ENCODE data around the gene GSDMA. TPM values are rescaled to one million over a fixed set of nuclear protein-coding genes. Genes with fewer than 3 reads are reported as not detected.

GSDMA gene
- total RNA-seq, 2 experiments from 2014 or later: 0.17 TPM; not detected in 1

DNA sequence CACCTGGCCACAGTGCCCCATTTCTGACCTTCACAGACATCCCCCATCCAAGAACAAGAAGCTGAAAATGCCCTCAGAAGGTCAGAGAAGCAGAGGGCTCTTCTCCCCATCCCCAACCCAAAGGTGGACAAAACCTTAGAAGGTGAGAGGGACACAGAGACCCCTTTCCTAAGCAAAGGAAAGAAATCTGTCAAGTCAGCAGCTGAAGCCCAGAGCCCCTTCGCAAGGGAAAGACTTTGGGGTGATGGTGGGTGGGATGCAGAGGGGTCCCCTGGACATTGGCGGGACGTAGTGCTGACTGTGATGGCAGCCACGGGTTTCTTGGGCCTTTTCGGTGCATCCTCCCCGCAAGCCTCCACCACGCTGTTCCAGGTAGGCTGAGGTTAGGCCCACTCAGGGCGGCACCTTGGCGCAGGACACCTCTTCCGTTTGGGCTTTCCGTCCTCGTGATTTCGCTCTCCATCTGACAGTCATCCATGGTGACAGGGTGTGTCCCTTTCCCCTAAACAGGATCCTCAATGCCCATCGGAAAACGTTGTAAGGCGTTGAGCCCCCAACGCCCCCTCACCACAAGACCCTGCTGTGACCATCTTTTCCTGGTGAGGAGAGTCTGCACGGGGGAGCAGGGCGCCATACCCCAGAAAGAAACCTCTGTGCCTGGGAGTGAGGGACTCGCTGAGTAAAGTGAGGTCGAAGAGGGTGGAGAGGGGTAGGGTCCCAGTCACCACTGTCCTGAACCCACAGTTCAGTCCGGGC is 10.7 kb upstream of the GSDMA start:
- Mint-ChIP-seq H3K9me3 (no peaks in the 10 kb centered on the region), H3K27me3 (ENCODE audit: low read depth) (no peaks in the 10 kb centered on the region), H3K27ac (no peak overlapping the region), H3K4me1 (ENCODE audit: low read depth) (peaks cover 12% of the 10 kb centered on the region), H3K4me3 (peak overlapping the region; percentile 51), H3K36me3 (ENCODE audit: low read depth) (no peaks in the 10 kb centered on the region)
- DNase-seq: peak; percentile 13
- CTCF ChIA-PET: no interaction called here
- intact Hi-C loops (cut with micrococcal nuclease): no loop called here

DNA sequence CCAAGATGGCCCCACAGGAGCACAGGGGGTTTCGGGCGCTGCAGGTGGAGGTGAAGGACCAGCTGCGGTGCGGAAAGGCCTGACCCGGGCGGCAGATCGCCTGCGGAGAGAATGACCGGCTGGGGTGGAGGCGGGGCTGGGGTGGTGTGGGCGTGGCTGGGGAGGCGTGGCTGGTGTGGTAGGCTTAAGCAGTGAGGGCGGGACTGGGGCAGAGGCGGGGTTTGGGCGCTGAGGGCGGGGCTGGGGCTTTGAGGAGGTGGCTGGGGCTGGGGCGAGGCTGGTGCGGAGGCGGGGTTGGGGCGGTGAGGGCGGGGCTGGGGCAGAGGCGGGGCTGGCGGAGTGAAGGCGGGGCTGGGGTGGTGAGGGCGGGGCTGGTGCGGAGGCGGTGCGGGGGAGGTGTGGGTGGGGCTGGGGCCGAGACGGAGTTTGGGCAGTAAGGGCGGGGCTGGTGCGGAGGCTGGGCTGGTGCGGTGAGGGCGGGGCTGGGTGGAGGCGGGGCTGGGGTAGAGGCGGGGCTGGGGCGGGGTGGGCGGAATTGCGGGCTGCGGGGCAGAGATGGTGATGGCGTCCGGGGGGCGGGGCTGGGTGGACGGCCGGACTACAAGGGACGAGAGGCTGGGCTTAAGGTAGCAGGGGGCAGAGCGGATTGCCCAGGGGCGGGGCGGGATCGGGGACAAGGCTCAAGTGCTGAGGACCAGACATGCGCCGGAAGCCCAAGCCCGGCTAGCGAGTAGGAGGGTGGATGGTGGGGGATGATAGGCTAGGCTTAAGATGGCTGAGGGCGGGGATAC is 9.9 kb upstream of the GSDMA start:
- CTCF ChIA-PET: interaction anchor here (1.0 kb wide), 1 partner anchor 78 kb away, joined by 4 read pairs; no protein-coding TSS in a partner anchor

DNA sequence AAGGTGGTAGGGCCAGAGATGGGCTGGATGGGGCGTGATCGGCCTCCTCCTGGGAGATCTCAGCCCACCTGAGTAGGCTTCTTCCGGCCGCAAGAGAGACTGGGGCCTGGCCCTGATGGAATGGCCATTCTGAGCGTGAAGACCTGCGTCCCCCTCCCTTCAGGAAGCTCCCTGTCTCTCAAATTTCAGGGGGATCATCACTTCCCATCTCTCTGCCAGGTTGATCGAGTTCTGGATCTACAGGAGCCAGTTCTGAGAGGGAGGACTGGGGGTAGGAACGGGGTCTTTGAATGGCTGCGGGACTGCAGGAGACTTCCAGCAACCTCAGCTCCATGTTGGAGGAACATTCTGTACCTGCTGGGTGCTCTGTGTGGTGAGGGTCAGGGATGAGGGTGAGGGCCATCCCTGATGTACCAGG is 9.3 kb upstream of the GSDMA start:
- H3K36me3 Mint-ChIP-seq (ENCODE audit: low read depth): no peaks in the 10 kb centered on the region
- intact Hi-C loops (cut with micrococcal nuclease): loop anchor here (1.0 kb wide), 3 partner anchors 13 to 27 kb away; partner anchors contain the start of genes LRRC3C, ORMDL3 and PSMD3
- H3K4me3 Mint-ChIP-seq: peak overlapping the region; percentile 79
- no peak for DNase-seq
- peak overlapping the region; percentile 66 for H3K27ac Mint-ChIP-seq
- no peaks in the 10 kb centered on the region for H3K9me3 Mint-ChIP-seq
- no peaks in the 10 kb centered on the region for H3K27me3 Mint-ChIP-seq (ENCODE audit: low read depth)
- CTCF ChIA-PET: interaction anchor here (1.0 kb wide), 1 partner anchor 78 kb away, joined by 4 read pairs; no protein-coding TSS in a partner anchor
- peaks cover 7% of the 10 kb centered on the region for H3K4me1 Mint-ChIP-seq (ENCODE audit: low read depth)

More for the DNA sequence above, 9.9 kb upstream of the GSDMA start:
- intact Hi-C loops (cut with micrococcal nuclease): loop anchor here (1.0 kb wide), 3 partner anchors 13 to 27 kb away; partner anchors contain the start of genes LRRC3C, ORMDL3 and PSMD3
- Mint-ChIP-seq H3K27me3 (ENCODE audit: low read depth) (no peaks in the 10 kb centered on the region), H3K4me3 (peak overlapping the region; percentile 79), H3K9me3 (no peaks in the 10 kb centered on the region), H3K36me3 (ENCODE audit: low read depth) (no peaks in the 10 kb centered on the region), H3K27ac (peak overlapping the region; percentile 66), H3K4me1 (ENCODE audit: low read depth) (peaks cover 10% of the 10 kb centered on the region)
- peak; percentile 98 for DNase-seq

DNA sequence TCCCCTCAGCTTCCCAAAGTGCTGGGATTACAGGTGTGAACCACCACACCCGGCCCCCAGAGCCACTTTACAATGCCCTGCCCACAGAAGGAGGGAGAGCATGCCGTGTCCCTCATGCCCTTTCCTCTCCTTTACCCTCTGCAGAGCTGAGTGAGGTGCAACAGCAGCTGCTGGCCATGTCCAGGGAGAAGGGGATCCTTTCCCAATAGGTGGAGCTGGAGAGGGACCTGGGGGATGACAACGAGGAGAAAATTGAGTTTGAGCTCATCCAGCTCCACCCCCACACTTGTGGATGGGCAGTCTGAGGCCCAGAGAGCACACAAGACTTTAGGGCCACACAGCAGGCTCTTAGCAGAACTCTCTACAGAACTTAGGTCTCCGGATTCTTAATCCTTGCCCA is 7.9 kb upstream of the GSDMA start:
- H3K4me1 Mint-ChIP-seq (ENCODE audit: low read depth): peaks cover 8% of the 10 kb centered on the region
- no peak for DNase-seq
- CTCF ChIA-PET: interaction anchor here (1.0 to 1.9 kb wide), 4 partner anchors 24 to 82 kb away, joined by 4 to 8 read pairs (median 4); partner anchors contain the start of gene PSMD3
- no peak overlapping the region for H3K4me3 Mint-ChIP-seq
- H3K9me3 Mint-ChIP-seq: no peaks in the 10 kb centered on the region
- no peak overlapping the region for H3K27ac Mint-ChIP-seq
- H3K36me3 Mint-ChIP-seq (ENCODE audit: low read depth): no peaks in the 10 kb centered on the region
- H3K27me3 Mint-ChIP-seq (ENCODE audit: low read depth): no peaks in the 10 kb centered on the region
- intact Hi-C loops (cut with micrococcal nuclease): no loop called here

DNA sequence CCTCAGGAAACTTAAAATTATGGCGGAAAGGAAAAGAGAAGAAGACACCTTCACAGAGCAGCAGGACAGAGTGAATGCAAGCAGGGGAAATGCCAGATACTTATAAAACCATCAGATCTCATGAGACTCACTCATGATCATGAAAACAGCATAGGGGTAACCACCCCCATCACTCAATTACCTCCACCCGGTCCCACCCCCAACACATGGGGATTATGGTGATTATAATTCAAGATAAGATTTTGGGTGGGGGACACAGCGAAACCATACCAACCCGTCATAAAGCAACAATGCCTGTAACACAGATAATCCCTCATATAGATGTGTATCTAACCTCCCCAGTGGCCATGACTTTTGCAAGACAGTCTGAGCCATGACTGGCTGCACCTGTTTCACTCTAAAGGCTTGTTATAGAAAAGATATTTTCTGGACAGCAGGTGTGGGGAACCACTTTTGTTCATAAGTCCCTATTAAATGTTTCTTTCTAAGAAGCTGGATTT is 7.0 kb upstream of the GSDMA start:
- Mint-ChIP-seq H3K27ac (no peak overlapping the region), H3K4me1 (ENCODE audit: low read depth) (peaks cover 8% of the 10 kb centered on the region), H3K27me3 (ENCODE audit: low read depth) (no peaks in the 10 kb centered on the region), H3K9me3 (no peaks in the 10 kb centered on the region), H3K36me3 (ENCODE audit: low read depth) (no peaks in the 10 kb centered on the region), H3K4me3 (no peak overlapping the region)
- CTCF ChIA-PET: interaction anchor here (0.5 to 4.6 kb wide), 5 partner anchors 25 to 334 kb away, joined by 3 to 17 read pairs (median 8); partner anchors contain the start of gene PSMD3
- intact Hi-C loops (cut with micrococcal nuclease): no loop called here
- no peak for DNase-seq

DNA sequence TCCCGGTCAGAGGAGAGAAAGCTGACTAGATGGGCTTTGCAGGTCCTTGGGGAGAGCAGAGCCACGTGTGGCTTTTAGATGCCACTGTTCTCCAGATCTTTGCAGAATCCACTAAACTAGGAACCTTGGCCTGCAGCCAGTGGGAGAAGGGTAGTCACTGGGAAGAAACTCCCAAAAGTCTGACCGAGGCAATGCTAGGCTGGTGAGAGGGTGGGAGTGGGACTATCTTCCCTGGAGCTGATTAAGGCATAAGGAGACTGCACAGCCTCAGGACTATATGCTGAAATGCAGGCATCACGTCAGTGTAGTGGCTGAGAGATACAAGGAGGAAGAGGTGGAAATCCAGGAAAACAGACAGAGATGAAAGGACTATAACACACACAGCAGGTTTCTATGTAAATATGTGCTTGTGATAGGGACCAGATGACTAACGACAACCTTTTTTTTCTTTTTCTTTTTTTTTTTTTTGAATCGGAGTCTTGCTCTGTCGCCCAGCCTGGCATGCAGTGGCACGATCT is 2.2 kb upstream of the GSDMA start:
- intact Hi-C loops (cut with micrococcal nuclease): no loop called here
- Mint-ChIP-seq H3K27me3 (ENCODE audit: low read depth) (no peaks in the 10 kb centered on the region), H3K36me3 (ENCODE audit: low read depth) (no peaks in the 10 kb centered on the region), H3K4me3 (no peak overlapping the region), H3K4me1 (ENCODE audit: low read depth) (peaks cover 19% of the 10 kb centered on the region), H3K27ac (no peak overlapping the region), H3K9me3 (no peaks in the 10 kb centered on the region)
- no peak for DNase-seq
- CTCF ChIA-PET: interaction anchor here (3.5 to 4.6 kb wide), 2 partner anchors 19 to 87 kb away, joined by 17 to 34 read pairs; partner anchors contain the start of gene PSMD3

DNA sequence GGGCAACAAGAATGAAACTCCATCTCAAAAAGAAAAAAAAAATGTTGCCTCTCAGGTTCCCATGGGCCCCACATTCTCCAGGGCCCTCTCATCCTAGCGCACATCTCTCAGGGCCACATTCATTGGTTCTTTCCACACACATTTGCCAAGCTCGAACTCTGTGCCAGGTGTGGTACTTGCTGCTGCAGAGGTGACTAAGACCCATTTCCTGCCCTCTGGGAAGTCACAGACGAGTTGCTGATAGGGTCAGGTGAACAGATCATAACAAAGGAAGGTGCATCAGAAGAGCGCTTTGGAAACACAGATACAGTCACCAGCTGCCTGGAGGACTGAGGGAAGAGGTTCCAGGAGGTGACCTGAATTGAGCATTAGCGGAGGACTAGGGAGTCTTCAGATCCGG is 1.0 kb downstream of the GSDMA start:
- peak overlapping the region; percentile 73 for H3K27ac Mint-ChIP-seq
- H3K9me3 Mint-ChIP-seq: no peaks in the 10 kb centered on the region
- DNase-seq: peak; percentile 63
- intact Hi-C loops (cut with micrococcal nuclease): loop anchor here (1.0 kb wide), 1 partner anchor 16 kb away; the partner anchor contains the start of gene PSMD3
- H3K27me3 Mint-ChIP-seq (ENCODE audit: low read depth): no peaks in the 10 kb centered on the region
- CTCF ChIA-PET: interaction anchor here (0.5 kb wide), 1 partner anchor 757 kb away, joined by 3 read pairs; no protein-coding TSS in a partner anchor
- H3K4me1 Mint-ChIP-seq (ENCODE audit: low read depth): peaks cover 19% of the 10 kb centered on the region
- H3K36me3 Mint-ChIP-seq (ENCODE audit: low read depth): no peaks in the 10 kb centered on the region
- no peak overlapping the region for H3K4me3 Mint-ChIP-seq

DNA sequence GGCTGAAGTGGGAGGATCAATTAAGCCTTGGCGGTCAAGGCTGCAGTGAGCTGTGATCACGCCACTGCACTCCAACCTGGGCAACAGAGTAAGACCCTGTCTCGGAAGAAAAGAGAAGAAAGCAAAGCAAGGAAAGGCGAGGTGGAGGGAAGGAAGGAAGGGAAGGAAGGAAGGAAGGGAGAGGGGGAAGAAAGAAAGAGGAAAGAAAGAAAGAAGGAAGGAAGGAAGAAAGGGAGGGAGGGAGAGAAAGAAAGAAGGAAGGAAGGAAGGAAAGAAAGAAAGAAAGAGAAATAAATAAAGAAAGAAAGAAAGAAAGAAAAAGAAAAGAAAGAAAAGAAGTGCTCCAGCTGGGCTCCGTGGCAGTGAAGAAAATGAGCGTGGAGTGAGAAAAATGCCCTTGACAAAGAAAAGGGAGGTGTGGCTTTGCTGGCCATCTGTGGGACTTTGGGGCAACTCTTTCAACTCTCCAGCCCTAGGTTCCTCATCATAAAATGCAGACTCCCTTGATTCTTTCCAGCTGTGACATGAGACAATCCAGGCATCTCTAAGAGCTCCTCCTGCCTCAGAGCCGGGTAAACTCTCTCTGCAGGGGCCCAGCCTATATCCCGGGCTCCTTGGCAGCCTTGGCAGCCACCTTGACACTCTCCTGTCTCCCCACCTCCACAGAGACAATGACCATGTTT is 2.4 kb downstream of the GSDMA start:
- H3K4me1 Mint-ChIP-seq (ENCODE audit: low read depth): peaks cover 16% of the 10 kb centered on the region
- H3K27ac Mint-ChIP-seq: no peak overlapping the region
- H3K36me3 Mint-ChIP-seq (ENCODE audit: low read depth): no peaks in the 10 kb centered on the region
- DNase-seq: no peak
- H3K27me3 Mint-ChIP-seq (ENCODE audit: low read depth): no peaks in the 10 kb centered on the region
- CTCF ChIA-PET: interaction anchor here (1.1 to 1.8 kb wide), 3 partner anchors 8 to 344 kb away, joined by 3 to 7 read pairs (median 5); no protein-coding TSS in a partner anchor
- H3K9me3 Mint-ChIP-seq: no peaks in the 10 kb centered on the region
- H3K4me3 Mint-ChIP-seq: no peak overlapping the region
- intact Hi-C loops (cut with micrococcal nuclease): no loop called here

DNA sequence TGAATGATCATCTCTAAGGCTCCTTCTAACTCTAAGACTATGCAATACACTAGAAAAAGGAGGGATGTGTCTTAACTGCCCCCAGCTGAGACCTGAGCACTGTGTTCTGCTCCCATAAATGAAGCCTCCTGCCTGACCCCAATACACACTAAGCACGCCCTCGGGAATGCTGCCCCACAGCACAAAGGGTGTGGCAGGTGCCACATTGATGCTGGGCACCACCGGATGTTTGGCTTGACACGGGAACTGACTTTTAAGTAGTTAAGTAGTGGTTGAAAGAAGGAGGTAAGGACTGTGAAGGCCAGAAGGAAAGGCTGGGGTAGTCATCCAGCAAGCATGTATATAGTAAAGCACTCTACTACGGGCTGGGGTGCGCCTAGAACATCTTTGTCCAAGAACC is 4.0 kb downstream of the GSDMA start:
- CTCF ChIA-PET: interaction anchor here (0.8 to 1.8 kb wide), 3 partner anchors 9 to 96 kb away, joined by 3 to 5 read pairs (median 4); no protein-coding TSS in a partner anchor
- Mint-ChIP-seq H3K4me3 (no peak overlapping the region), H3K27me3 (ENCODE audit: low read depth) (peaks cover 6% of the 10 kb centered on the region), H3K27ac (no peak overlapping the region), H3K4me1 (ENCODE audit: low read depth) (peaks cover 16% of the 10 kb centered on the region), H3K9me3 (no peaks in the 10 kb centered on the region), H3K36me3 (ENCODE audit: low read depth) (no peaks in the 10 kb centered on the region)
- no peak for DNase-seq
- intact Hi-C loops (cut with micrococcal nuclease): no loop called here

DNA sequence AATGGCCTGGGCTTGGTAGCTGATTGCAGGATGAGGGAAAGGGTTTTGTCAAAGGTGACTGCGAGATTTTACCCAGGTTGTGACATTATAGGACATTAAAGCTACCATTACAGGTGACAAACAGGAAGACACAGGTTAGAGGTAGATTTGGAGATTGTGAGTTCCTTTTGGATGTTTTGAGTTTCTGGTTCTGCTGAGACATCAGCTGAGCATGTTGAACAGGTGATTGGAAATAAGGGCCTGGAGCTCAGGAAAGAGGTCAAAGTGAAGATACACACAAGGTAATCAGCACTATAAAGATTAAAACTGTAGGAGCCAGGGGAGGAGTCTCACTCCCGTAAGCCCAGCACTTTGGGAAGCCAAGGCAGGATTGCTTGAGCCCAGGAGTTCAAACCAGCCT is 6.0 kb downstream of the GSDMA start:
- Mint-ChIP-seq H3K4me3 (no peak overlapping the region), H3K9me3 (no peaks in the 10 kb centered on the region), H3K4me1 (ENCODE audit: low read depth) (peaks cover 7% of the 10 kb centered on the region), H3K36me3 (ENCODE audit: low read depth) (no peaks in the 10 kb centered on the region), H3K27ac (no peak overlapping the region), H3K27me3 (ENCODE audit: low read depth) (peaks cover 11% of the 10 kb centered on the region)
- CTCF ChIA-PET: interaction anchor here (1.4 to 1.6 kb wide), 2 partner anchors 11 kb away, joined by 5 to 11 read pairs; partner anchors contain the start of gene PSMD3
- DNase-seq: no peak
- intact Hi-C loops (cut with micrococcal nuclease): no loop called here

DNA sequence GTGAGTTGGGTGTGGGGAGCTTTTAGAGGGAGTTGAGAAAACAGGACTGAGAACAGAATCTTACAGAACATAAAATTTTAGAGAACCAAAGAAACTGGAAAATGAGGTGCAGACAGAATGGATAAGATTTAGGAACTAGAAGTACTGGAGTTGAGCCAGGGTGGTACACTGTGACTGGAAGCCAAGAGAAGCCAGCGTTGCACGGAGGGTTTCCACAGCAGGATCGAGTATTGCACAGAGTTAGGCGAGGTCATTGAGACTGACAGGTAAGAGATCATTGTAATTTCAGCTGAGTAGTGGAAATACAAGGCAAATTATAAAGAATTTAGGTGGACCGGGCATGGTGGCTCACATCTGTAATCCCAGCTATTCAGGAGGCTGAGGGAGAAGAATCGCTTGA is 6.6 kb downstream of the GSDMA start:
- no peaks in the 10 kb centered on the region for H3K36me3 Mint-ChIP-seq (ENCODE audit: low read depth)
- no peak for DNase-seq
- intact Hi-C loops (cut with micrococcal nuclease): no loop called here
- H3K9me3 Mint-ChIP-seq: no peaks in the 10 kb centered on the region
- no peak overlapping the region for H3K4me3 Mint-ChIP-seq
- H3K27me3 Mint-ChIP-seq (ENCODE audit: low read depth): peaks cover 11% of the 10 kb centered on the region
- CTCF ChIA-PET: interaction anchor here (1.6 kb wide), 1 partner anchor 12 kb away, joined by 11 read pairs; no protein-coding TSS in a partner anchor
- H3K27ac Mint-ChIP-seq: no peak overlapping the region
- H3K4me1 Mint-ChIP-seq (ENCODE audit: low read depth): peaks cover 3% of the 10 kb centered on the region
